ENCODE data around the gene FAM72C.
"Not testable (repeated sequence)": the region's sequence is repeated elsewhere in the genome, so short reads cannot be mapped to it uniquely, and the experiment has no call there.

GRCh38 chr1:144019101-144019500 is 47.3 kb upstream of the FAM72C start:
- not testable (repeated sequence) for TF ChIP-seq SUZ12 (IDR thresholded peaks at IDR 0.05); PKNOX1 (IDR thresholded peaks at IDR 0.05); SP1 (IDR thresholded peaks at IDR 0.05); FOXM1 (IDR thresholded peaks at IDR 0.05; ENCODE audit: borderline replicate concordance)
